IMR-90 (cell line): ENCODE results near the gene NFKB1.

Experiments used
- BHLHE40 ChIP-seq: fragments of 150-350 bp; IDR thresholded peaks from 2 replicates; pipeline ENCODE4 v1.6.1; 2016; ENCODE audit warnings: mild to moderate bottlenecking, low read depth, low read length
- CEBPB ChIP-seq: IDR thresholded peaks from 2 replicates; pipeline ENCODE4 v1.6.1; 2012; ENCODE audit warnings: low read depth, low read length, improper control_type of control experiment
- CTCF ChIP-seq: conservative IDR thresholded peaks from 2 replicates; pipeline ENCODE4 v1.5.1; 2012; ENCODE audit warnings: mild to moderate bottlenecking, low read depth, low read length, improper control_type of control experiment
- MAZ ChIP-seq: IDR thresholded peaks from 2 replicates; pipeline ENCODE4 v1.6.1; 2012; ENCODE audit warnings: low read depth, mild to moderate bottlenecking, low read length, improper control_type of control experiment, moderate library complexity, borderline replicate concordance
- MXI1 ChIP-seq: IDR thresholded peaks from 2 replicates; pipeline ENCODE4 v1.6.1; 2012; ENCODE audit warnings: low read depth, mild to moderate bottlenecking, low read length, moderate library complexity, borderline replicate concordance
- NFE2L2 ChIP-seq: fragments of 150-350 bp; IDR thresholded peaks from 2 replicates; pipeline ENCODE4 v1.6.1; 2016; ENCODE audit warnings: low read depth, mild to moderate bottlenecking, low read length
- POLR2A ChIP-seq: IDR thresholded peaks from 2 replicates; pipeline ENCODE4 v1.6.1; 2012; ENCODE audit warnings: mild to moderate bottlenecking, low read depth, low read length
- RCOR1 ChIP-seq: IDR thresholded peaks from 2 replicates; pipeline ENCODE4 v1.6.1; 2012; ENCODE audit warnings: mild to moderate bottlenecking, low read length, improper control_type of control experiment; ENCODE audit not compliant: insufficient replicate concordance
- RFX5 ChIP-seq: IDR thresholded peaks from 2 replicates; pipeline ENCODE4 v1.8.0; 2012; ENCODE audit warnings: low read depth, mild to moderate bottlenecking, low read length, moderate library complexity
- SMC3 ChIP-seq: fragments of 150-350 bp; IDR thresholded peaks from 2 replicates; pipeline ENCODE4 v1.6.1; 2016; ENCODE audit warnings: low read depth, mild to moderate bottlenecking, antibody characterized with exemption, low read length, moderate library complexity
- TF ChIP-seq, protein P1 (sequence below): fragments of 150-350 bp; IDR thresholded peaks from 2 replicates; pipeline ENCODE4 v1.6.1; 2017; ENCODE audit warnings: mild to moderate bottlenecking, antibody characterized with exemption, low read length, low read depth

- TF ChIP-seq POLR2A (no peak), CTCF (no peak), MXI1 (no peak), BHLHE40 (no peak), MAZ (no peak), CEBPB (no peak), SMC3 (no peak), NFE2L2 (no peak), RFX5 (no peak), RCOR1 (no peak)
- TF ChIP-seq, protein P1, sequence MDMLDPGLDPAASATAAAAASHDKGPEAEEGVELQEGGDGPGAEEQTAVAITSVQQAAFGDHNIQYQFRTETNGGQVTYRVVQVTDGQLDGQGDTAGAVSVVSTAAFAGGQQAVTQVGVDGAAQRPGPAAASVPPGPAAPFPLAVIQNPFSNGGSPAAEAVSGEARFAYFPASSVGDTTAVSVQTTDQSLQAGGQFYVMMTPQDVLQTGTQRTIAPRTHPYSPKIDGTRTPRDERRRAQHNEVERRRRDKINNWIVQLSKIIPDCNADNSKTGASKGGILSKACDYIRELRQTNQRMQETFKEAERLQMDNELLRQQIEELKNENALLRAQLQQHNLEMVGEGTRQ: no peak
Measured at GRCh38 chr4:102547973-102548372, 46.8 kb downstream of the NFKB1 start.
